ENCODE data around the gene SLC35F3. TPM values are rescaled to one million over a fixed set of nuclear protein-coding genes. Genes with fewer than 3 reads are reported as not detected.

The SLC35F3 gene
- total and polyA plus RNA-seq, 2 experiments from 2014 or later: 1.0 to 3.2 TPM

DNA sequence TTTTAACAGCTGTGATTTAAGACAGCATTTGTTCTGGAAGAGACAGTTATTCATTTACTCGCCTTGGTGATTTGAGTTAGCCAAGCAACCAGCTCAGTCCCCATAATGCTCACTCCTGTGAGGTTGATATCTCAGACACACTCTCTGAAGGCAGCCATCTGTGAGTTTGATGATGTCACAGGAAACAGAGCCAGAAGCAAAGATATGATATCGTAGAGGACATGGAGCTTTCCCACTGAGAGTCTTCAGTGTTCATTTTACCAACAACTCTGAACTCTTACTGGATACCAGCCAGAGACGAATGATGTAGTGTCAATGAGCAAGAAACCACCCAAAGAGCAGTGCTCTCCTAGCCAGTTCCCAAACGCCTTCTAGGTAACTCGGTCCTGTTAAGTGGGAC, 219.4 kb downstream of the SLC35F3 start:
- Histone ChIP-seq H3K79me2 (replicated peaks; ENCODE audit: insufficient read depth) (no peaks in the 10 kb centered on the region), H4K20me1 (replicated peaks; ENCODE audit: insufficient read depth) (no peaks in the 10 kb centered on the region), H3K4me3 (no peak overlapping the region), H3F3A (replicated peaks; ENCODE audit: low read depth) (no peaks in the 10 kb centered on the region), H3K4me2 (no peak overlapping the region), H3K27me3 (ENCODE audit: insufficient read depth) (no peaks in the 10 kb centered on the region), H3K36me3 (ENCODE audit: insufficient read depth) (no peaks in the 10 kb centered on the region), H3K4me1 (ENCODE audit: insufficient read depth) (no peaks in the 10 kb centered on the region), H3K27ac (ENCODE audit: low read depth) (no peak overlapping the region), H3K9me2 (ENCODE audit: insufficient read depth) (0 out of 2 replicates have a peak, but pooled peaks cover 3% of the 10 kb centered on the region), H2AFZ (no peak overlapping the region)
- DNase-seq (ENCODE audit: low spot score) (no peak), ATAC-seq (no peak)
- Mint-ChIP-seq H3K4me3 (no peak overlapping the region), H3K36me3 (ENCODE audit: low read depth) (no peaks in the 10 kb centered on the region), H3K4me1 (peaks cover 7% of the 10 kb centered on the region; the same call in 2 of the 3 replicates), H3K27ac (no peak overlapping the region), H3K27me3 (ENCODE audit: insufficient read depth, low read depth, poor library complexity) (peaks cover 10% of the 10 kb centered on the region), H3K9me3 (peaks cover 4% of the 10 kb centered on the region; the same call in 2 of the 3 replicates)
- TF ChIP-seq EZH2 (IDR thresholded peaks at IDR 0.05; ENCODE audit: low read depth, unreplicated experiment) (no peak), CREB1 (CRISPR knock-in tag; IDR thresholded peaks at IDR 0.05; ENCODE audit: low read depth) (no peak), ZNF114 (CRISPR knock-in tag; IDR thresholded peaks at IDR 0.05) (no peak), NANOG (IDR thresholded peaks at IDR 0.05; ENCODE audit: borderline replicate concordance) (no peak), EZH2phosphoT487 (IDR thresholded peaks at IDR 0.05; ENCODE audit: unreplicated experiment) (no peak), ZNF331 (CRISPR knock-in tag; IDR thresholded peaks at IDR 0.05; ENCODE audit: low read depth) (no peak), STAT1 (IDR thresholded peaks at IDR 0.05; ENCODE audit: unreplicated experiment) (no peak)
- TF ChIP-seq, protein P1, sequence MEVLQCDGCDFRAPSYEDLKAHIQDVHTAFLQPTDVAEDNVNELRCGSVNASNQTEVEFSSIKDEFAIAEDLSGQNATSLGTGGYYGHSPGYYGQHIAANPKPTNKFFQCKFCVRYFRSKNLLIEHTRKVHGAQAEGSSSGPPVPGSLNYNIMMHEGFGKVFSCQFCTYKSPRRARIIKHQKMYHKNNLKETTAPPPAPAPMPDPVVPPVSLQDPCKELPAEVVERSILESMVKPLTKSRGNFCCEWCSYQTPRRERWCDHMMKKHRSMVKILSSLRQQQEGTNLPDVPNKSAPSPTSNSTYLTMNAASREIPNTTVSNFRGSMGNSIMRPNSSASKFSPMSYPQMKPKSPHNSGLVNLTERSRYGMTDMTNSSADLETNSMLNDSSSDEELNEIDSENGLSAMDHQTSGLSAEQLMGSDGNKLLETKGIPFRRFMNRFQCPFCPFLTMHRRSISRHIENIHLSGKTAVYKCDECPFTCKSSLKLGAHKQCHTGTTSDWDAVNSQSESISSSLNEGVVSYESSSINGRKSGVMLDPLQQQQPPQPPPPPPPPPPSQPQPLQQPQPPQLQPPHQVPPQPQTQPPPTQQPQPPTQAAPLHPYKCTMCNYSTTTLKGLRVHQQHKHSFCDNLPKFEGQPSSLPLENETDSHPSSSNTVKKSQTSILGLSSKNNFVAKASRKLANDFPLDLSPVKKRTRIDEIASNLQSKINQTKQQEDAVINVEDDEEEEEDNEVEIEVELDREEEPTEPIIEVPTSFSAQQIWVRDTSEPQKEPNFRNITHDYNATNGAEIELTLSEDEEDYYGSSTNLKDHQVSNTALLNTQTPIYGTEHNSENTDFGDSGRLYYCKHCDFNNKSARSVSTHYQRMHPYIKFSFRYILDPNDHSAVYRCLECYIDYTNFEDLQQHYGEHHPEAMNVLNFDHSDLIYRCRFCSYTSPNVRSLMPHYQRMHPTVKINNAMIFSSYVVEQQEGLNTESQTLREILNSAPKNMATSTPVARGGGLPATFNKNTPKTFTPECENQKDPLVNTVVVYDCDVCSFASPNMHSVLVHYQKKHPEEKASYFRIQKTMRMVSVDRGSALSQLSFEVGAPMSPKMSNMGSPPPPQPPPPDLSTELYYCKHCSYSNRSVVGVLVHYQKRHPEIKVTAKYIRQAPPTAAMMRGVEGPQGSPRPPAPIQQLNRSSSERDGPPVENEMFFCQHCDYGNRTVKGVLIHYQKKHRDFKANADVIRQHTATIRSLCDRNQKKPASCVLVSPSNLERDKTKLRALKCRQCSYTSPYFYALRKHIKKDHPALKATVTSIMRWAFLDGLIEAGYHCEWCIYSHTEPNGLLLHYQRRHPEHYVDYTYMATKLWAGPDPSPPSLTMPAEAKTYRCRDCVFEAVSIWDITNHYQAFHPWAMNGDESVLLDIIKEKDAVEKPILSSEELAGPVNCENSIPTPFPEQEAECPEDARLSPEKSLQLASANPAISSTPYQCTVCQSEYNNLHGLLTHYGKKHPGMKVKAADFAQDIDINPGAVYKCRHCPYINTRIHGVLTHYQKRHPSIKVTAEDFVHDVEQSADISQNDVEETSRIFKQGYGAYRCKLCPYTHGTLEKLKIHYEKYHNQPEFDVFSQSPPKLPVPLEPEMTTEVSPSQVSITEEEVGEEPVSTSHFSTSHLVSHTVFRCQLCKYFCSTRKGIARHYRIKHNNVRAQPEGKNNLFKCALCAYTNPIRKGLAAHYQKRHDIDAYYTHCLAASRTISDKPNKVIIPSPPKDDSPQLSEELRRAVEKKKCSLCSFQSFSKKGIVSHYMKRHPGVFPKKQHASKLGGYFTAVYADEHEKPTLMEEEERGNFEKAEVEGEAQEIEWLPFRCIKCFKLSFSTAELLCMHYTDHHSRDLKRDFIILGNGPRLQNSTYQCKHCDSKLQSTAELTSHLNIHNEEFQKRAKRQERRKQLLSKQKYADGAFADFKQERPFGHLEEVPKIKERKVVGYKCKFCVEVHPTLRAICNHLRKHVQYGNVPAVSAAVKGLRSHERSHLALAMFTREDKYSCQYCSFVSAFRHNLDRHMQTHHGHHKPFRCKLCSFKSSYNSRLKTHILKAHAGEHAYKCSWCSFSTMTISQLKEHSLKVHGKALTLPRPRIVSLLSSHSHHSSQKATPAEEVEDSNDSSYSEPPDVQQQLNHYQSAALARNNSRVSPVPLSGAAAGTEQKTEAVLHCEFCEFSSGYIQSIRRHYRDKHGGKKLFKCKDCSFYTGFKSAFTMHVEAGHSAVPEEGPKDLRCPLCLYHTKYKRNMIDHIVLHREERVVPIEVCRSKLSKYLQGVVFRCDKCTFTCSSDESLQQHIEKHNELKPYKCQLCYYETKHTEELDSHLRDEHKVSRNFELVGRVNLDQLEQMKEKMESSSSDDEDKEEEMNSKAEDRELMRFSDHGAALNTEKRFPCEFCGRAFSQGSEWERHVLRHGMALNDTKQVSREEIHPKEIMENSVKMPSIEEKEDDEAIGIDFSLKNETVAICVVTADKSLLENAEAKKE (CRISPR knock-in tag; IDR thresholded peaks at IDR 0.05): no peak
- TF ChIP-seq, protein P2, sequence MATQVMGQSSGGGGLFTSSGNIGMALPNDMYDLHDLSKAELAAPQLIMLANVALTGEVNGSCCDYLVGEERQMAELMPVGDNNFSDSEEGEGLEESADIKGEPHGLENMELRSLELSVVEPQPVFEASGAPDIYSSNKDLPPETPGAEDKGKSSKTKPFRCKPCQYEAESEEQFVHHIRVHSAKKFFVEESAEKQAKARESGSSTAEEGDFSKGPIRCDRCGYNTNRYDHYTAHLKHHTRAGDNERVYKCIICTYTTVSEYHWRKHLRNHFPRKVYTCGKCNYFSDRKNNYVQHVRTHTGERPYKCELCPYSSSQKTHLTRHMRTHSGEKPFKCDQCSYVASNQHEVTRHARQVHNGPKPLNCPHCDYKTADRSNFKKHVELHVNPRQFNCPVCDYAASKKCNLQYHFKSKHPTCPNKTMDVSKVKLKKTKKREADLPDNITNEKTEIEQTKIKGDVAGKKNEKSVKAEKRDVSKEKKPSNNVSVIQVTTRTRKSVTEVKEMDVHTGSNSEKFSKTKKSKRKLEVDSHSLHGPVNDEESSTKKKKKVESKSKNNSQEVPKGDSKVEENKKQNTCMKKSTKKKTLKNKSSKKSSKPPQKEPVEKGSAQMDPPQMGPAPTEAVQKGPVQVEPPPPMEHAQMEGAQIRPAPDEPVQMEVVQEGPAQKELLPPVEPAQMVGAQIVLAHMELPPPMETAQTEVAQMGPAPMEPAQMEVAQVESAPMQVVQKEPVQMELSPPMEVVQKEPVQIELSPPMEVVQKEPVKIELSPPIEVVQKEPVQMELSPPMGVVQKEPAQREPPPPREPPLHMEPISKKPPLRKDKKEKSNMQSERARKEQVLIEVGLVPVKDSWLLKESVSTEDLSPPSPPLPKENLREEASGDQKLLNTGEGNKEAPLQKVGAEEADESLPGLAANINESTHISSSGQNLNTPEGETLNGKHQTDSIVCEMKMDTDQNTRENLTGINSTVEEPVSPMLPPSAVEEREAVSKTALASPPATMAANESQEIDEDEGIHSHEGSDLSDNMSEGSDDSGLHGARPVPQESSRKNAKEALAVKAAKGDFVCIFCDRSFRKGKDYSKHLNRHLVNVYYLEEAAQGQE (IDR thresholded peaks at IDR 0.05; ENCODE audit: unreplicated experiment): no peak
- TF ChIP-seq, protein P3, sequence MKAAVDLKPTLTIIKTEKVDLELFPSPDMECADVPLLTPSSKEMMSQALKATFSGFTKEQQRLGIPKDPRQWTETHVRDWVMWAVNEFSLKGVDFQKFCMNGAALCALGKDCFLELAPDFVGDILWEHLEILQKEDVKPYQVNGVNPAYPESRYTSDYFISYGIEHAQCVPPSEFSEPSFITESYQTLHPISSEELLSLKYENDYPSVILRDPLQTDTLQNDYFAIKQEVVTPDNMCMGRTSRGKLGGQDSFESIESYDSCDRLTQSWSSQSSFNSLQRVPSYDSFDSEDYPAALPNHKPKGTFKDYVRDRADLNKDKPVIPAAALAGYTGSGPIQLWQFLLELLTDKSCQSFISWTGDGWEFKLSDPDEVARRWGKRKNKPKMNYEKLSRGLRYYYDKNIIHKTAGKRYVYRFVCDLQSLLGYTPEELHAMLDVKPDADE (IDR thresholded peaks at IDR 0.05): no peak
- TF ChIP-seq, protein P4, sequence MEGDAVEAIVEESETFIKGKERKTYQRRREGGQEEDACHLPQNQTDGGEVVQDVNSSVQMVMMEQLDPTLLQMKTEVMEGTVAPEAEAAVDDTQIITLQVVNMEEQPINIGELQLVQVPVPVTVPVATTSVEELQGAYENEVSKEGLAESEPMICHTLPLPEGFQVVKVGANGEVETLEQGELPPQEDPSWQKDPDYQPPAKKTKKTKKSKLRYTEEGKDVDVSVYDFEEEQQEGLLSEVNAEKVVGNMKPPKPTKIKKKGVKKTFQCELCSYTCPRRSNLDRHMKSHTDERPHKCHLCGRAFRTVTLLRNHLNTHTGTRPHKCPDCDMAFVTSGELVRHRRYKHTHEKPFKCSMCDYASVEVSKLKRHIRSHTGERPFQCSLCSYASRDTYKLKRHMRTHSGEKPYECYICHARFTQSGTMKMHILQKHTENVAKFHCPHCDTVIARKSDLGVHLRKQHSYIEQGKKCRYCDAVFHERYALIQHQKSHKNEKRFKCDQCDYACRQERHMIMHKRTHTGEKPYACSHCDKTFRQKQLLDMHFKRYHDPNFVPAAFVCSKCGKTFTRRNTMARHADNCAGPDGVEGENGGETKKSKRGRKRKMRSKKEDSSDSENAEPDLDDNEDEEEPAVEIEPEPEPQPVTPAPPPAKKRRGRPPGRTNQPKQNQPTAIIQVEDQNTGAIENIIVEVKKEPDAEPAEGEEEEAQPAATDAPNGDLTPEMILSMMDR (conservative IDR thresholded peaks at IDR 0.05; ENCODE audit: low read depth in 2 of 2): no peak
